T-helper 2 cell (primary cell): ENCODE results near the gene SUGCT.
"Not testable (repeated sequence)": the region's sequence is repeated elsewhere in the genome, so short reads cannot be mapped to it uniquely, and the experiment has no call there.

Source experiments
- DNase-seq, 5 experiments: peaks; one replicate each; pipeline versions ENCODE4 v3.0.0 to v3.0.0-alpha.2; 2012 to 2022

The SUGCT gene

DNA sequence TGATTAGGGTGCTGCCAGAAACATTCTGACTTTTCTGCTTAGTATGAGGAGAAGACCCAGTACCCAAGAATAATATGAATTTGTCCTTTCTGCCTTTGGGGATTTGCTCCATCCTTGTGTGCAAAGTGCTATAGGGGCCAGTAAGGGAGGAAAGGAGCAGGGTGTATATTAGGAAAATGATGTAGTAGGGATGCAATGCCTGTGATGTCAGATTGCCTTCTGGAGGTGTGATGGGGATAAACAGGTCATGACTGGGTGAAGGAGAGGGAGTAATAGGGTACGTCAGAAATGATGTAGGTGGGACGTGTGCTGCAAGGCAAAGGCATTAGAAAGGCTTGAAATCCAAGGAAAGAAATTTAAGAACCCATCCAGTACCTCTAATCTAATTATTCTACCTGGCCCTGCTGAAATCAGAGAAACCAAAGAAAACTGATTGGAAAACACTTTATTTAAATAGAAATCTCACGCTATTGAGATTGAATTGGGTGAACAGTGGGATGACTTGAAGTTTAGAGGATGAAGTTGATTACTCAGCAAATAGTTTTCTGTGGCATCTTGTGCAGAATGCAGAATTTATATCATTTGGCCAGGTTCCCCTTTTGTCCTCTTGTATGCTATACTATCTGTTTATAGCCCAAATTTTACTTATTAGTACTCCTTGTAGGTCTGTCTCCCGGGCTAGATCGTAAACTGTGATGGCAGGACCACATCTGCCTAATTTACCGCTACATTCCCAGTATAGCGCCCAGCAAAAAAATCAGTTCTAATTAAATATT is 503.9 kb downstream of the SUGCT start:
- DNase-seq: no peak

DNA sequence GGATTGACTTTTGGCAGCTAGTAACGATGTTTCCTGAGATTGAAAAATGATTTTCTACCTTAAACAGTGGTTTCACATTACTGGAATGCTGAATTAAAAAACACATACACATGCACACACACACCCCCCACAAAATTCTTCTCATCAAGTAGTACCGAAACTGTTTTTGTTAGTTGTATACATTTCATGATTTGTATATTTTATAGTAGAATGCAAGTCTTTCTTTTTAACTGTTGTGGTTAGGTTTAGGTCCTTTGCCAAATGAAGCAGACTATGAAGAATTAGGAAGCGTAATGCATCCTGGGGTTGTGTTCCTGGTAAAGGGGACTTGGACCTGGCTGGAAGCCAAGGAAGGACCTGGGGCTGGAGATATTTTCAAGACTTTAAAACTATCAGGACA is 505.8 kb downstream of the SUGCT start:
- no peak for DNase-seq

DNA sequence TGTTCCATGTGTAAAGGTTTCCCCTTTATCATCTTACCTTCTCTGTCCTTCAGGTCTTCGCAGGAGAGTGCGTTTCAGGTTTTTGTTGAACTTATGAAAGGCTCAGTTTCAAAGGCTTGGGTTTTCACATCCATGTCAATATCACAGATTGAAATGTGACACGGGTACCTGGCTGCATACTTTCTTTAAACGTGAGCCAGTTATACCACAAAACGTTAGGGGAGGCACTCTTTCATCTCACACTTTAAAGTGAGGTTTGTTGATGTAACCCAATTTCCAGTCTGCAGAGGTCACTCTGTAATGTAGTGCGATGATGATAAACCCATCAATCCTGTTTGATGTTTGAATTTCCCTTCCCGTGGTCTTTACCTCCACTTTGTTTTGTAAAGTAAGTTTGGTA is 506.9 kb downstream of the SUGCT start:
- DNase-seq: no peak

DNA sequence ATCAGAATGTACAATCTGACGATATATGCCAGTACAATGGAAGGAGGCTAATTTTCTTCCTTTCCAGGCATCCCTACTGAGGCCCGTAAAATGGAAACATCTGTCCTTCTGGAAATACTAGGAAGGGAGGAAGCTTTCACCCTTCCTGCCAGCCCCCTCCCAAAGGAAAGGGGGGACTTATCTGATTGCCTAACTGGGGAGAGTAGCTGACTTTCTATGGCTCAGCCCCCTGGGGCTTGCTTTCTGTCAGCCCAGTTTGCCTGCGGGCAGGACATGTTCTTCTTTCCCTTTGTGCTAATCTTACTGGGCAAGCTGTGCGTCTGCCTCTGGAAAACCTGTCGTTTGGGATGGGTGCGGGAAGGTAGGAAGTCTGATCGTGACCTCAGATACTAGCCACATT is 508.9 kb downstream of the SUGCT start:
- DNase-seq: no peak

DNA sequence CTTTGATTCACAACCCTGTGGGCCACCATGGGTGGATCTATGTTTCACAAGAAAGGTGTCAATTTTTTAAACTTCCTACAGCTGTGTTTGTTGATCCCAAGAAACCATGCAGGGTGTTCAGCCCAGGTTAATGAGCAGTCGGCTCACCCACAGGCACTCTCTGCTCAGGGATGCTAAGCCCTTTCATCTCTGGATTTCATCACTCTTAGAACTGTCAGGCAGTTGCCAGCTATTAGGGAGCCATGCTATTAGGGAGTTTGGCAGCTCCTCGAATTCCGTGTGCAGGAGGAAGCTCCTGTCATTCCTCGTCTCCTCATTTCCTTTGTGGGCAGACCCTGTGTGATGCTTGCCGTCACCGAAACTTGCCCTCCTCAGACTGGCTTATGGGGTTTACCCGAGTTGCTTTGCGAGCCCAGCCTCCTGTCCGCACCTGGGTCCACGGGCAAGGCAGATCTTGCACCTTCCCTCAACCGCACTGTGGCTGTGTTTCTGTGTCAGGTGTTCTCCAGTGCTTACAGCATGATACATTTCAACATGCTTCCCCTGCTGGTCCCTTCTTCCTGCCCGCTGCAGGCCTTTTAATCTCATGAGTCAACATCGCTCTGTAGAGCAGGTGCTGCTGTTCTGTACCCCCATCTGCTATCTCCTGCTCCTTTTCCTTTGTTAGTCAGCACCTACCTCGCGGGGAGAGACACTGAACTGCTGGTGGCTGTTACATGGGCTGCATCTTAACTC is 509.8 kb downstream of the SUGCT start:
- DNase-seq: peak in 1 of 5 experiments; percentile 32

DNA sequence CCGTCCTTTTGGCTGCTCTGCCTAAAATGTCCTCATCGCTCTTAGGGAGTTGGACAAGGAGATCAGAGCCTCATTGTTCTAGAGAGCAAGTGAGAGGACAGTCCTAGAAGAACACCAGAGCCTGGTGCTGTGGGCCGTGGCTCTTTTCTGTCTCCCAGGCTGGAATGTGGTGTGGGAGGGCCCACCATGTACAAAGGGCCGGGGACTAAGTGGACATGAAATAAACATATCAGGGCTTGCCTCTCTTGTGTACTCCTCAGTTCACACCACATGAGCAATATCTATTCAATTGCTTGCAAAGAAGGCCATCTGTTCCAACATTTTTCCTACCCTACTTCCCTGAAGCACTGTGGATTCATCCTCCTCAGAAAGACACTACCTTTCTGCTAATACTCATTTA is 510.4 kb downstream of the SUGCT start:
- no peak for DNase-seq

DNA sequence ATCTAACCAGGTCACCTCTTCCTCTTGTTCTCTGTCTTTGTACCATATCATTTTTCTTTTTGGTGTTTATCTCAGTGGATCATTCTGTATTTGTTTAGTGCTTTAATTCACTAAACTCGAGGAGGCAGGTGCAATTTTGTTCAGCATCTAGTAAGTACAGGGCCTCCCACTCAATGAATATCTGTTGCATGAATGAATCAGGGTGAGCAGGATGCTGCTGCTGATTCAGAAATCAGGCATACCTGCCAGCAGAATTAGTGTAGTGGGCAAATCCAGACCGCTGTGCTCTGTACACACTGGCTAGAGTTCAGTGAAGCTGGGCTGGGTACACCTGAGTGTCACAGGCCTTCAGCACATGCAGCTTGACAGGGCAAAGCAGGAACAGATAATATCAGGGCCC is 511.9 kb downstream of the SUGCT start:
- no peak for DNase-seq

DNA sequence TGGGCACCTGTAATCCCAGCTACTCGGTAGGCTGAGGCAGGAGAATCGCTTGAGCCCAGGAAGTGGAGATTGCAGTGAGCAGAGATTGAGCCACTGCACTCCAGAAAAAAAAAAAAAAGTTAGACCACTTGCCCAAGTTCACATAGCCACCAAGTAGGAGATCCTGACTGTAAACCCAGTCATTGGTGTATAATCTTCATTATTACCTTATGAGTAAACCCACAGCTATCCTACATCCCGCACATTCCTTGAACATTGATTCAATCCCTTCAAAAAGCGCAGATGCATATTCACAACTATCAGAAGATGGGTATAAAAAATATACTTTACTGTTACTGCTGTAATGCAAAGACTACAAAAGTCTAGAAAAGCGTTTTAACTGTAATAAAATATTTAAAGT is 512.9 kb downstream of the SUGCT start:
- no peak for DNase-seq

DNA sequence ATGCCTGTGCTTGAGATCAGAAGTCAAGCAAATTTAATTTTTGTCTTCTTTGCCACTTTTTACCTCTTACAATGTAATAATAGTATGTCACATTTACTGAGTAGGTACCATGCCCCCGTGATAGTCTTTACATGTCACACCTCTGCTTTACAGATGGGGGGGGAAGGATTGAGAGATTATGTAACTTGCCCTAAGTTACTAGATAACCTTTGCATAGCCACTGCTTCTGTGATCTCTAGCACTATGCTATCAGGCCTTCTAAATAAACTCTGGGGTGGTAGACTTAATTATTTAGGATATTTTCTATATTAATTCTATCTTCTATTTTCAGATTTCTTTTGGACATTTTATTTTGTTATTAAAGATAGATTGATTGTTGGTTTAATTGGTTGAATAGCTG is 514.4 kb downstream of the SUGCT start:
- no peak for DNase-seq

DNA sequence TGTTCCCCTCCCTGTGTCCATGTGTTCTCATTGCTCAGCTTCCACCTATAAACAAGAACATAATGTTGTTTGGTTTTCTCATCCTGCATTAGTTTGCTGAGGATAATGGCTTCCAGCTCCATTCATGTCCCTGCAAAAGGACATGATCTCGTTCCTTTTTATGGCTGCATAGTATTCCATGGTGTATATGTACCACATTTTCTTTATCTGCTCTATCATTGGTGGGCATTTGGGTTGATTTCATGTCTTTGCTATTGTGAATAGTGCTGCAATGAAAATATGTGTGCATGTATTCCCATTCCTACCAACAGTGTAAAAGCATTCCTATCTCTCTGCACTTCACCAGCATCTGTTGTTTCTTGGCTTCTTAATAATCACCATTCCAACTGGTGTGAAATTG is 516.1 kb downstream of the SUGCT start:
- DNase-seq: not testable (repeated sequence)

DNA sequence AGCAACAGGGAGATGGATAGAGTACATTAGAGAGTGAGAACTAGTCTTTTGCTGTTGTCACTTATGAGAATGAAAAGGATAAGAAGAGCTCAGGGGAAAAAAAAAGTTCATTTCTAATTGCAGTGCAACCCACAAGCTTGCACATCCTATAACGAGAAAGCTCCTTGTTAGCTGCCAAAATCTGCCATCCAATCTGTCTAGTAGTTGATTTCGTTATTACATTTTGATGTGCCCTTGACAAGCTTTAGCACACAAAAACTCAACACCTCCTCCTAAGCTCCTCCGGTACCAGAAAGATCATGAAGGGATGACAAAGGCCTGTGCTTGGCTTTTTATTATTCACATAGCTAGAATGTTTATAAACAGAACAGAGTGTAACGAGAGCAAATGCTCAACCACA is 519.4 kb downstream of the SUGCT start:
- DNase-seq: no peak

DNA sequence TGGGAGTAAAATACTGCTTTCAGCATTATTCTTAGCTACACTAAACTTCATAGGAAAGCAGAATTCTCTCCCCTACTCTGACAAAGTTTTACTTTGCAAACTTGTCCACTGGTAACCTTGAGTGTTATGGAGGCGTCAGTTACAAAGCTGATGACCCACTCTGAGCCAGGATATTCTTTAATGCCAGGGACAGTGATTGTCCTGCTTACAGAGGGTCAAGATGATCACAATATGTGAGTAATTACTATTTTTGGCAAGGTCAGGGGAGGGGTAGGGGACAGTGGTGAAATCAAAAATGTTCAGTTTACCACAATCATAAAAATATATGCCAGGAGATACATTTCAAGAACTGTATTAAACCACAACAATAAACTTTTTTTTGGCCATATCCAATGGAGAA is 520.6 kb downstream of the SUGCT start:
- no peak for DNase-seq

DNA sequence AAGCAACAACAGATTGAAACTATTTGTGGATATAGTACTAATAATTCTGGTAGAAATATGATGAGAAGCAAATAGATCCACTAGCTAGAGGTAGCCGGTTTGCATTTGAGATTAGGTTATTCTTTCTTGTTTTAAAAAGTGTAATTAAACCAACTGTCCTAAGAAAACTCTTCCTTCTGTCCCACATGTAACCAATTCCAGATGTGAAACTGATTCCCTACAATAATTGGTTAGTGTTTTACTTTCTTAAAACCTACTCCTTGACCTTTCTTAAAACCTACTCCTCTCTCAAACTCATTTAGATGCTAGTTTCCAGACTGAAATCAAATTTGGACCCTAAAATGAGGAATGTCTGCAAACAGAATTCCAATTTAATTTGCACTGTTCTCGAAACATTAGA is 521.5 kb downstream of the SUGCT start:
- DNase-seq: no peak

DNA sequence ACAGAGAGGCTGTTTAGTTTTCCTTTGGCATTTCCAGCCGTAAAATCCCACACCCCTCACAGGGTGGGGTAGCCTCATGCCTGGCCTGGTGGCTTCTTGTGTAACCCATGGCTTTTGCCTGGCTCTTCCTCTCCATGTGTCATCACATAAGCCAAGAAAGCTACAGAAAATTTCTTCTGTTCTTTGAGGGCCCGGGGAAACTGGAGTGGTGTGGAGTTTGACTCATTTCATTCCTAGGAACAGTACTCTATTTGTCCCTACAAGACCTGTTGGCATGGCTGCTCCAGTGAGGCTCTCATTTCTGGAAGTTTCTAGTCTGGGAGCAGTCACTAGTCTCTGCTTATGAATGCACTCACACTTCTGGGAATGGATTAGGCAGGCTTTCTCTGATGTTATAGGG is 523.9 kb downstream of the SUGCT start:
- DNase-seq: no peak

DNA sequence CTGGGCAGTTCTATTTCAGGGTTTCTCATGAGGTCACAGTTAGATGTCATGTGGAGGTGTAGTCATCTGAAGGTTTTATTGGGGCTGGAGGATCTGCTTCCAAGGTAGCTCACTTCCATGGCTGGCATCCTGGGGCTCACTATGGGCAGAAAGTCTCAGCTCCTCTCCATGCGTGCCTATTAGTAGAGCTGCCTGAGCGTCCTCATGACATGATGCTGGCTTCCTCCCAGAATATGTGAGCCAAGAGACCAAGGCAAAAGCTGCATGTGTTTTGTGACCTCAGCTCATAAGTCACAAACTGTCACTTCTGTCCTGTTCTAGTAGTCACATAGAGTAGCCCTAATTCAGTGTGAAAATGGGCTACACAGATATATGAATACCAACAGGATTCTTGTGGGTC is 524.4 kb downstream of the SUGCT start:
- no peak for DNase-seq

DNA sequence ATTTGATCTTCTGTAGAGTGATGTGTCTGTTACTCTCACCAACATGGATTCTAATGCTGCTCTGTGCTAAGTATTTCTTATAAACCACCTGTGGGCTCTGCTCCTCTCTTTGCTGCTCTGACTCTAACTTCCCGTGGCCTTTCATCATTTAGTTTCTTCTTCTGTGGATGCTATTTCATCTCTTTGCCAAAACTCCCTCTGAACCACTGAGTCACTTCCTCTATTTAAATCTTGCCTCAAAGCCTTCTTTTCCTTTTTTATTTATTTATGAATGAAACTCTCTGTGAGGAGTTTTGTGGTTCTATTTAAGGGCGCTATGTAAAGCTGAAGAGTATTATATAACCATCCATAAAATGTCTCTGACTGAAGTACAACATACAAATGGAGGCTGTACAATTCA is 538.5 kb downstream of the SUGCT start:
- no peak for DNase-seq

DNA sequence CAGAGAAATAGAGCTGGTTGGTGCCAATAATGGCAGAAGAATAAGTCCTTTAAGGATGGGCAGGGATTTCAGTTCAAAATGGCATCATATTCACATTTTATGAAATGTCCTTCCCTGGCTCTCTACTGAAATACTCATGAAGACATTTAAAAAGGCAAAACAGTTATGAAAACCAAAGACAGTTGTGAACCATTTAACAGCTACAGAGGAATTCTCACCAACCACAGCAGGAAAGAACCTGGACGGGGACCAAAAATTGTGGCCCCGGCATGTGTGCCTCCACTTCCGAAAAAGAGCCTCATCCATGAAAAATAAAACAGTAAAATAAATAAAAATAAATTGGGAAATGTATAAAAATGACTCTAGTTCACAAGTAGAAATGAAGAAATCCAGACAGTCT is 539.5 kb downstream of the SUGCT start:
- DNase-seq: no peak

DNA sequence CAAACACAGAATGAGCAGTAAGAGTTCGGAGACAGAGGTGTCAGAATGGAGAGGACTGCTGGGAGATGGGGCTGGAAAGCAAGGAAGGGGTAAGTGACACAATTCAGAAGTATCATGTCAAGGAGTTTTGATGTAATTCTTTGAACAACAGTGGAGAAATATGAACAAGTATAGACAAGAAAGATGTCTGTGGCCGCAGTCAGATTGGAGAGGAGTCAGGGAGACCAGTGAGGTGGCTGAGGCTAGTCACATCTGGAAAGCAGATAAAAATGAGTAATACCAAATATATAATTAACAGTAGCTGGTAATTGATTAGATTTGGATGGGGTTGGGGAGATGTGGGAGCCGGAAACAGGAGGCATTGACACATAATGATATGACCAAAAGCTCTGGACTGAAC is 540.9 kb downstream of the SUGCT start:
- no peak for DNase-seq

DNA sequence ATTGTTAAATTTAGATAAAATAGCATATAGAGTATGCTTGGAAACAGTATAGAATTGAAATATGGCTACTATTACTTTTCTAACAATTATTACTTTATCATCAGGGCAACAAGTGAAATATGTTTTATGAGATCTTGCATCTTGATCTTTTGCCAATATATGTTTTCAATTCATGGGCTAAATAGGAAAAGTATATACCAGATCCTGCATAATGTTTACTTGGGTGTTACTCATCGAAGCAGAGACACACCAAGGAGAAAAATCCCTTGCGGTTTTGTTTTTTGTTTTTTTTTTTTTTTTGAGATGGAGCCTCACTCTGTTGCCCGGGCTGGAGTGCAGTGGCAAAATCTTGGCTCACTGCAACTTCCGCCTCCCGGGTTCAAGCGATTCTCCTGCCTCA is 541.4 kb downstream of the SUGCT start:
- DNase-seq: no peak

DNA sequence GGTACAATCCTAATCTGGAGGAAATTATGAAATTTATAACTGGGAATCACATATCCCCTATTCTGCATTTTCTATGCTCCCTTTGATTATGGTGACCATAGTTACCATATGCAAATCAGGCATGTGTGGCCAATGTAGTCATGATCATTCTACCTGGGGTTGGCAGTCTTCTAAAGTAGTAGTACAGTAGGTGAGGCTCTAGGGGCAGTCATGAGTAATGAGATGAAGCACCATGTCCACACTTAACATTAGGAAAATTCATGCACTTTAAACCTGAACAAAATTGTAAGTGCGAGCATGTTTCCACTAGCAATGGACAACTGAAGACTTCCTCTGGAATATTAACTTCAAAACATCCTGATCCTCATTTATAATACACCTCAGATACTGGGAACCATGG is 545.9 kb downstream of the SUGCT start:
- peak in 1 of 5 experiments; percentile 2 for DNase-seq

DNA sequence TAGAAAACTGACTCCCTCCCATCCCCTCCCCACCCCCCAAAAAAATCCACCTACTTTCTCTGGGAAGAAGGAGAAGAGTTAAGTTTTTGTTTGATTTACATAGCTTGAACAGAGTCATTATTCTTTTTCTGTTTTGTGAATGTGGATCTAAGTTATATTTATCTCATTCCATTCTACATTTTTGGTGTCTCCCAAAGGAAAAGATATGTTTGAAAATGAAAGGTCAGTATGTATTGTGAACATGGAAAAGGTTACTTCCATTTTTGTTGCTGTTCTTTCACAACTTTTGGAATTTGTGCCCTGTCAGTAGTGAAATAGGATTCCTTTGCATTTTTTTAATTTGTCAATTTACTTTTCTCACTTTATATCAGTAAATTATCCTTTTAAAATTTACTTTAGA is 547.9 kb downstream of the SUGCT start:
- DNase-seq: no peak

DNA sequence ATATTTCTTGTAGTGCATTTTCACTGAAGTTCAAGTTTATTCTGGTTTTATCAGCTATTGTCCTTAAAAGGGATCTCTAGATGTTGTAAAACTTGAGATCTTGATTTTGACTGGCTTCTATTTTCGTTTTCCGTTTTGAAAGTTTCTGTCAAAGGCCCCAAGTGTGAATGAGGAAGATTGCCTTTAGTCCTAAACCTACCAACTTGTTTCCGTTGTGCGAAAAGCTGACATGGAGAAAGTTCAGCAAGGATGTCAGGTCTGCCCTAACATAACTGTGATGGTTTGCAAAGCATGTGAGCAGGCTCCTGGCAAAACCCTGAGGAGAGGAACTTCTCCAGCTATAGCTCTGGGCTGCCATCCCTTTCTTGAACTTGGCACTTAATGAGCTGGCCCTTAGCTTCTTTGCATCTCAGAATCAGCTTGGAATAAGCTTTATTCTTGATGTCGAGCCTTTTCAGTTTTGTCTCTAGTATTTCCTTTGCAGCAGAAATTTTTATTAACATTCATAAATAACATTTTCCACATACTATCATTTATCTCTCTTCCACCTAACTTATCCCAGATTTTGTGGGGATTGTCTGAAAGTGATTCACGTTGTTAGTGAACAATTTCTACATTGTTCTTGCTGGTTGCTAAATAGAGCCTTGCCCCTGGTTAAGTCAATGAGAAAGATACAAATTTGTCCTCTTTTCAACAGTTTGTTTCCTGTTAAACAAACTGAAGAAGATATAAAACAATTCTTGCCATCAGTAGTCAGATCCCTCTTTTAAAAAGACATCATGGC is 559.4 kb downstream of the SUGCT start:
- DNase-seq: no peak

DNA sequence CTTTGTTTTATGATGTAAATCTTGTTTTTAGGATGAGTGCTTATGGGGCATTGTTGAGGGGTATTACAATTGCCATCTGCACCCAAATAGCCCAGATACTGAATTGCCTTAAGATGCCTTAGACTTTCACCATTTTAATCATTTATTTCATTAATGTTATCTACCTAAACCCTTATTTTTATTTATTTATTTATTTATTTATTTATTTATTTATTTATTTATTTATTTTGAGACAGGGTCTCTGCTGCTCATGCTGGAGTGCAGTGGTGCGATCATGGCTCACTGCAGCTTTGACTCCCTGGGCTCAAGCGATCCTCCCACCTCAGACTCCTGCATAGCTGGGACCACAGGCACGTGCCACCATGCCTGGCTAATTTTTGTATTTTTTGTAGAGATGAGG is 560.2 kb downstream of the SUGCT start:
- no peak for DNase-seq

DNA sequence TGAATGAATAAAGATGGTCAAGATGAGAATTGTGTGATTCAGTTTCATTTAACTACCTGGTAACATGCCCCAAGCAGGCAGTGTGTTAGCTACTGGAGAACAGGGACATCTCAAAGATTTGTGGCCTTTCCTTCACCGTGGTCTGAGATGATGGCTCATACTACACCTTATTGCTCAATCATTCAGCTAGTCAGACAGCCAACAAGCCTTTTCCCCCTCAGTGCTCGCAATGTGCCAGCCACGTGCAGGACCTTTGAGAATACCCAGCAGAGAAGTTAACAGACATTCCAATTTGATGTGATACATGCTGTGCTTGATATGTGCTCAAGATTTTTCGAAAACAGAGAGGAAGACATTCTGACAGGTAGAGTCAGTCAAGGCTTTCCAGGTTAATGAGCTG is 562.8 kb downstream of the SUGCT start:
- DNase-seq: no peak
